Endothelial cell of umbilical vein (primary cell): Measurements from ENCODE around the gene SRGN. TPM values are rescaled to one million over a fixed set of nuclear protein-coding genes. Genes with fewer than 3 reads are reported as not detected.

Experiments
- BruUV-seq: library from RNA; stranded (reverse); fragments of 400-500 nt; replicated peaks from 2 replicates; lab custom pipeline; 2021; lab: Mats Ljungman, UMichigan
- CTCF ChIA-PET: fragments of 300-600, 350-600 bp; sonication (Branson Sonifier 250); formaldehyde crosslinking; loops from one replicate; lab custom pipeline; 2021; ENCODE audit warnings: antibody characterized with exemption, inconsistent platforms; lab: Charles Lee
- POLR2A ChIA-PET: fragments of 300-600, 350-600 bp; sonication (Branson Sonifier 250); formaldehyde crosslinking; loops from one replicate; lab custom pipeline; 2021; ENCODE audit warnings: antibody characterized with exemption, inconsistent platforms; lab: Charles Lee
- DNase-seq: peaks from one replicate; pipeline ENCODE4 v3.0.0-alpha.2; 2011; ENCODE audit warnings: low read depth, low spot score
- FAIRE-seq: peaks from 2 replicates; lab custom pipeline; 2011; peaks lifted over from hg19 to GRCh38; lab: Jason Lieb, UNC
- H2AFZ ChIP-seq: 2 replicates; pipeline ENCODE4 v1.6.0; 2012; ENCODE audit warnings: low read depth, low read length, control low read depth, inconsistent platforms
- H3K27ac ChIP-seq: 2 replicates; pipeline ENCODE4 v1.5.1; 2011; ENCODE audit warnings: low read depth, mild to moderate bottlenecking, control low read depth, low read length, moderate library complexity; ENCODE audit not compliant: insufficient read depth
- H3K27me3 ChIP-seq, 2 experiments: 2 replicates each; pipeline versions ENCODE4 v1.6.0 to v1.6.1; 2011; ENCODE audit warnings: low read length in 2 of 2, mixed read lengths in 1 of 2; ENCODE audit not compliant: control insufficient read depth in 2 of 2, insufficient read depth in 2 of 2
- H3K36me3 ChIP-seq, 2 experiments: 2 replicates in 1 of 2; 3 replicates in 1 of 2; pipeline ENCODE4 v1.5.1; 2011; ENCODE audit warnings: low read length in 2 of 2, mild to moderate bottlenecking in 1 of 2, moderate library complexity in 1 of 2; ENCODE audit not compliant: control insufficient read depth in 2 of 2, insufficient read depth in 2 of 2; ENCODE audit errors: extremely low read depth in 1 of 2
- H3K4me1 ChIP-seq: 3 replicates; pipeline ENCODE4 v1.5.1; 2011; ENCODE audit warnings: mild to moderate bottlenecking, low read length; ENCODE audit not compliant: control insufficient read depth, insufficient read depth; ENCODE audit errors: extremely low read depth
- H3K4me2 ChIP-seq: 2 replicates; pipeline ENCODE4 v1.6.1; 2011; ENCODE audit warnings: low read length, control low read depth, mixed read lengths; ENCODE audit not compliant: insufficient read depth
- H3K4me3 ChIP-seq, 3 experiments: fragments of 200-600 bp in 1 of 3; sonication (generic), shearing (Covaris generic) in 1 of 3; replicated peaks in 1 of 3; 2 replicates each; pipeline ENCODE4 v1.5.1; 2011 to 2016; ENCODE audit warnings: control low read depth in 3 of 3, low read length in 3 of 3, mild to moderate bottlenecking in 2 of 3, inconsistent platforms in 1 of 3, low read depth in 1 of 3, moderate library complexity in 1 of 3; ENCODE audit not compliant: insufficient read depth in 1 of 3
- H3K79me2 ChIP-seq: 2 replicates; pipeline ENCODE4 v1.6.0; 2012; ENCODE audit warnings: low read length, inconsistent platforms; ENCODE audit not compliant: control insufficient read depth, insufficient read depth
- H3K9ac ChIP-seq: replicated peaks from 2 replicates; pipeline ENCODE3; 2011; ENCODE audit warnings: low read length, control low read depth; ENCODE audit not compliant: insufficient read depth; ENCODE audit errors: extremely low read depth
- H3K9me1 ChIP-seq: replicated peaks from 3 replicates; pipeline ENCODE4 v1.6.0; 2011; ENCODE audit warnings: mild to moderate bottlenecking, low read length; ENCODE audit not compliant: control insufficient read depth, insufficient read depth; ENCODE audit errors: extremely low read depth
- H3K9me3 ChIP-seq: replicated peaks from 2 replicates; pipeline ENCODE4 v1.5.1; 2012; ENCODE audit warnings: low read length, inconsistent platforms; ENCODE audit not compliant: control insufficient read depth, insufficient read depth
- H4K20me1 ChIP-seq: replicated peaks from 2 replicates; pipeline ENCODE3; 2011; ENCODE audit warnings: mild to moderate bottlenecking, low read length; ENCODE audit not compliant: control insufficient read depth, insufficient read depth; ENCODE audit errors: extremely low read depth
- GATA2 ChIP-seq: IDR thresholded peaks from 2 replicates; pipeline ENCODE4 v1.7.0; 2011; ENCODE audit warnings: low read depth, mild to moderate bottlenecking, moderate library complexity, mixed read lengths, low read length; ENCODE audit not compliant: insufficient read length, insufficient read depth
- MYC ChIP-seq: IDR thresholded peaks from one replicate; pipeline ENCODE4 v1.6.1; 2011; ENCODE audit warnings: mild to moderate bottlenecking, low read depth, low read length
- POLR2A ChIP-seq: IDR thresholded peaks from 2 replicates; pipeline ENCODE4 v1.6.1; 2012; ENCODE audit warnings: low read depth, mild to moderate bottlenecking, control low read depth, low read length
- POLR2AphosphoS5 ChIP-seq: IDR thresholded peaks from 2 replicates; pipeline ENCODE4 v1.6.1; 2012; ENCODE audit warnings: low read depth, mild to moderate bottlenecking, control low read depth, low read length, moderate library complexity; ENCODE audit not compliant: insufficient read depth
- dilution Hi-C: fragments of 300-500 bp; cut with MboI; formaldehyde crosslinking; loops from one replicate; pipeline ENCODE4 v1.15.0; 2019; ENCODE audit warnings: low sequenced_read_pairs; ENCODE audit not compliant: extremely low pct_ligation_motif_present
- intact Hi-C: fragments of 100-400 bp; cut with micrococcal nuclease; formaldehyde crosslinking; loops from one replicate; pipeline ENCODE4 v1.10.0; 2022
- polyA plus RNA-seq, 4 experiments: library from polyadenylated mRNA; depleted of rRNA in 3 of 4; stranded (reverse) in 3 of 4; unstranded in 1 of 4; fragments of >200 nt; gene quantifications; 2 replicates each; pipeline versions ENCODE4 v1.2.1 to v1.2.3, GENCODE V29; 2011 to 2012; ENCODE audit warnings: missing spikeins in 1 of 4
- total RNA-seq: library from RNA; stranded (reverse); gene quantifications from 2 replicates; pipeline ENCODE4 v1.2.3, GENCODE V29; 2021
- TF ChIP-seq, protein P1 (sequence below), 2 donors: IDR thresholded peaks; 1 replicate in 1 of 2; 2 replicates in 1 of 2; pipeline ENCODE4 v1.5.1; 2011; ENCODE audit warnings: low read length in 2 of 2, mild to moderate bottlenecking in 2 of 2, moderate library complexity in 2 of 2, control low read depth in 1 of 2, inconsistent platforms in 1 of 2, low read depth in 1 of 2; ENCODE audit not compliant: insufficient read depth in 1 of 2; ENCODE audit errors: extremely low read depth in 1 of 2
- TF ChIP-seq, protein P2 (sequence below): IDR thresholded peaks from 2 replicates; pipeline ENCODE4 v1.6.1; 2011; ENCODE audit not compliant: insufficient read depth, insufficient read length

SRGN gene
- total and polyA plus RNA-seq, 2 donors (not counting 3 experiments of a cell fraction or from before 2014, with no cell fraction given), result 384 to 450 TPM

DNA sequence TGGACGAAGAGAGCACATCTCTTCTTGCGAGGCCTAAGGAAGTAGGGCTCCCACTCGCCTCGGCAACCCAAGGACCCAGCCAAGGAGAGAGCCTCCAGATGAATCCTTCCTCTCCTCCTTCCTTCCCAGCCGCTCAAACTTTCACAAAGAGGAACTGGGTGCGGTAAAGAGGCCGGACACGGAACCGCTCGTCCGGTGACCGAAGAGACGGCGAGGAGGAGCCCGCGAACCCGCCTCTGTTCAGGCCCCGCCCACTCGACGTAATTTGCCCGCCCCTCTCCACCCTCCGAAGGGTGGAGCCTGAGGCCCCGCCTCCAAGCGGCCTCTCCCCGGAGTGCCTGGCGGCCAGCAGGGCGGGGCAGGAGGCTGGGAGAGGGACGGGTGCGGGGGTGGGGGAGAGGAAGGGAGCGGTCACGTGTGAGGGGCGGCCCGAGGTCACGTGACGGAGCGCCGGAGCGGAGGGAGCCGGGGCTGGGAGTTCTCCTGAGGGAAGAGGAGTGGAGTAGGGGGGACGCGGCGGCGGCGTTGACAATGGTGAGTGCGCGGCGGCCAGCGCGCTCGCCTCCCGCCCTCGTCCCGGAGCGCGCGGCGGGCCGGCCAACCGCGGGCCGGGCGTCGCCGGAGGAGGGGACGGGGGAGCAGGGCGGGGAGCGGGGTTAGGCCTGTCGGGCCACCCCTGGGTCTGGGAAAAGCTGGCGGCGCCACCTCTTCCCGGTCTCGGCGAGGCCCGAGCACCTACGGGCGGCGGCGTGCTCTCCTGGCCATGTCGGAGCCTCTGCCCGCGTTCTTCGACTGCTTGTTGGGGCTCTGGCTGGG is 36.1 kb downstream of the SRGN start, which contains the start of gene VPS26A:
Gene VPS26A (plus strand): TSS at position 432 of the 816 bp plus-strand sequence. CDS start 100 bp downstream, at position 532.
- BruUV-seq, result no TSS peak
- CTCF ChIA-PET, result interaction anchor here (1.0 to 5.2 kb wide), 7 partner anchors 23 to 289 kb away, joined by 3 to 51 read pairs (median 4); partner anchors contain the start of gene DDX21
- peak; percentile 94 for FAIRE-seq

More for the DNA sequence above, 36.1 kb downstream of the SRGN start, which contains the start of gene VPS26A:
- Histone ChIP-seq H3K36me3 (no peaks in the 10 kb centered on the region), H3K9ac (peak within 1 kb of the TSS; percentile 85), H3K4me3 (peak within 1 kb of the TSS; percentile 50 to 82 (median 81)), H3K4me1 (peaks cover 16% of the 10 kb centered on the region), H3K27ac (peak within 1 kb of the TSS; percentile 79), H3K9me3 (no peaks in the 10 kb centered on the region), H3K4me2 (peak within 1 kb of the TSS; percentile 89), H3K9me1 (no peaks in the 10 kb centered on the region), H3K27me3 (no peaks in the 10 kb centered on the region), H4K20me1 (peaks cover 3% of the 10 kb centered on the region), H2AFZ (peak within 1 kb of the TSS; percentile 37), H3K79me2 (peaks cover 43% of the 10 kb centered on the region)
- TF ChIP-seq GATA2, result no peak
- peak; percentile 51 for TF ChIP-seq POLR2AphosphoS5
- TF ChIP-seq POLR2A, result peak; percentile 83
- TF ChIP-seq, protein P1, sequence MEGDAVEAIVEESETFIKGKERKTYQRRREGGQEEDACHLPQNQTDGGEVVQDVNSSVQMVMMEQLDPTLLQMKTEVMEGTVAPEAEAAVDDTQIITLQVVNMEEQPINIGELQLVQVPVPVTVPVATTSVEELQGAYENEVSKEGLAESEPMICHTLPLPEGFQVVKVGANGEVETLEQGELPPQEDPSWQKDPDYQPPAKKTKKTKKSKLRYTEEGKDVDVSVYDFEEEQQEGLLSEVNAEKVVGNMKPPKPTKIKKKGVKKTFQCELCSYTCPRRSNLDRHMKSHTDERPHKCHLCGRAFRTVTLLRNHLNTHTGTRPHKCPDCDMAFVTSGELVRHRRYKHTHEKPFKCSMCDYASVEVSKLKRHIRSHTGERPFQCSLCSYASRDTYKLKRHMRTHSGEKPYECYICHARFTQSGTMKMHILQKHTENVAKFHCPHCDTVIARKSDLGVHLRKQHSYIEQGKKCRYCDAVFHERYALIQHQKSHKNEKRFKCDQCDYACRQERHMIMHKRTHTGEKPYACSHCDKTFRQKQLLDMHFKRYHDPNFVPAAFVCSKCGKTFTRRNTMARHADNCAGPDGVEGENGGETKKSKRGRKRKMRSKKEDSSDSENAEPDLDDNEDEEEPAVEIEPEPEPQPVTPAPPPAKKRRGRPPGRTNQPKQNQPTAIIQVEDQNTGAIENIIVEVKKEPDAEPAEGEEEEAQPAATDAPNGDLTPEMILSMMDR (IDR thresholded peaks at IDR 0.05; ENCODE audit: extremely low read depth in 1 of 2, insufficient read depth in 1 of 2, low read depth in 1 of 2, low read length in 2 of 2), result peak; percentile 35 to 47
- TF ChIP-seq MYC, result no peak
- TF ChIP-seq, protein P2, sequence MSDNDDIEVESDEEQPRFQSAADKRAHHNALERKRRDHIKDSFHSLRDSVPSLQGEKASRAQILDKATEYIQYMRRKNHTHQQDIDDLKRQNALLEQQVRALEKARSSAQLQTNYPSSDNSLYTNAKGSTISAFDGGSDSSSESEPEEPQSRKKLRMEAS, result peak; percentile 95
- peak; percentile 99 for DNase-seq
- dilution Hi-C loops (no loop called here), intact Hi-C loops (loop anchor here (1.0 to 5.0 kb wide), 8 partner anchors 23 to 288 kb away; partner anchors contain the start of genes KIFBP and SUPV3L1)
- POLR2A ChIA-PET, result interaction anchor here (0.9 kb wide), 1 partner anchor 23 kb away, joined by 3 read pairs; no protein-coding TSS in a partner anchor
